Measurements from ENCODE around the gene FGF23. TPM values are rescaled to one million over a fixed set of nuclear protein-coding genes. Genes with fewer than 3 reads are reported as not detected.

The FGF23 gene
- not detected for total RNA-seq

DNA sequence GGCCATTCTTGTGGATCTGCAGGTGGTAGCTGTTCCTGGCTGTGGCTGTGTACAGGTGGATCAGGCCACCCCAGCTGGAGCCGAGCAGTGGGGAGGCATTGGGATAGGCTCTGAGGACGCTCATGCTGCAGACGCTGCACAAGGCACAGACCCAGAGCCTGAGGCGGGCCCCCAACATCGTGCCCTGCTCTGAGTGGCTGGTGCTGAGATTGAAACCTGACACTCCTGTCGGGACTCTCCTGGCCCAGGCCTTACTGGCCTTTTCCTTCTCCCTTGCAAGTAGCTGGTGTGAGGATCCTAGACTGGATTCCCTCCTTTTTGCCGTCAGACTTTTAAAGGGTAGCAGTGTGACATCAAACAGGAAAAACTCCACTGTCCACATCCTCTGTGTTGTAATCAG, at the start of gene FGF23:
TSS of gene FGF23 (minus strand) at position 308 of the 400 bp plus-strand sequence. CDS start at position 178, 130 bp downstream.
- WGBS = 11% methylated on average over 4 of the region's 7 CpGs
- DNase-seq (ENCODE audit: low spot score) = no peak

DNA sequence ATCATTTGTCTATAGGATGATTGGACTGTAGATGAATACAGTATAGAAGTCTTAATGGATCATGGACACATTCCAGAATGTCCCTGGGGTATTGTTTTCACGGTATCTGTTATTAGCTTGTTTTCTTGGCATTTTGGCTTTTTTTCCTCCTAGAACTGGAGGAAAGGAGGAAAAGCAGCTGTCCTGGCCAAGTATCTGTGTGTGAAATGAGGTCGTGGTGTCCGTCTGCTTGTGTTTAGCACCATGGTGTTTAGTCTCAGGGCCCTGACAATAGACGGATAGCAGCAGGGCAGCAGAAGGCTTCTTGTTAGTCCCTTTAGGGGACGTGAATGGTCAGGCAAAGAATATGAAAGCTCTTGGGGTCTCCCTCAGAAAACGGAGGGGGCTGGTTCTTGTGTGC, 44.9 kb upstream of the FGF23 start:
- no peaks in the 10 kb centered on the region for H3K36me3 ChIP-seq
- DNase-seq (ENCODE audit: low spot score) = no peak
- WGBS = 53% methylated on average over 6 of the region's 6 CpGs

More for the DNA sequence above, at the start of gene FGF23:
- peaks cover 3% of the 10 kb centered on the region for H3K27me3 ChIP-seq (replicated peaks; ENCODE audit: insufficient read depth)
- no peak within 1 kb of the TSS for H3K4me3 ChIP-seq
- H3K27ac ChIP-seq = no peak within 1 kb of the TSS
- H3K4me1 ChIP-seq (replicated peaks) = no peaks in the 10 kb centered on the region
- H3K36me3 ChIP-seq = no peaks in the 10 kb centered on the region
- TF ChIP-seq, protein P1, sequence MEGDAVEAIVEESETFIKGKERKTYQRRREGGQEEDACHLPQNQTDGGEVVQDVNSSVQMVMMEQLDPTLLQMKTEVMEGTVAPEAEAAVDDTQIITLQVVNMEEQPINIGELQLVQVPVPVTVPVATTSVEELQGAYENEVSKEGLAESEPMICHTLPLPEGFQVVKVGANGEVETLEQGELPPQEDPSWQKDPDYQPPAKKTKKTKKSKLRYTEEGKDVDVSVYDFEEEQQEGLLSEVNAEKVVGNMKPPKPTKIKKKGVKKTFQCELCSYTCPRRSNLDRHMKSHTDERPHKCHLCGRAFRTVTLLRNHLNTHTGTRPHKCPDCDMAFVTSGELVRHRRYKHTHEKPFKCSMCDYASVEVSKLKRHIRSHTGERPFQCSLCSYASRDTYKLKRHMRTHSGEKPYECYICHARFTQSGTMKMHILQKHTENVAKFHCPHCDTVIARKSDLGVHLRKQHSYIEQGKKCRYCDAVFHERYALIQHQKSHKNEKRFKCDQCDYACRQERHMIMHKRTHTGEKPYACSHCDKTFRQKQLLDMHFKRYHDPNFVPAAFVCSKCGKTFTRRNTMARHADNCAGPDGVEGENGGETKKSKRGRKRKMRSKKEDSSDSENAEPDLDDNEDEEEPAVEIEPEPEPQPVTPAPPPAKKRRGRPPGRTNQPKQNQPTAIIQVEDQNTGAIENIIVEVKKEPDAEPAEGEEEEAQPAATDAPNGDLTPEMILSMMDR (IDR thresholded peaks at IDR 0.05) = no peak
- TF ChIP-seq POLR2A (IDR thresholded peaks at IDR 0.05) = no peak
- intact Hi-C loops (cut with DNase I) = no loop called here
- no peaks in the 10 kb centered on the region for H3K9me3 ChIP-seq

DNA sequence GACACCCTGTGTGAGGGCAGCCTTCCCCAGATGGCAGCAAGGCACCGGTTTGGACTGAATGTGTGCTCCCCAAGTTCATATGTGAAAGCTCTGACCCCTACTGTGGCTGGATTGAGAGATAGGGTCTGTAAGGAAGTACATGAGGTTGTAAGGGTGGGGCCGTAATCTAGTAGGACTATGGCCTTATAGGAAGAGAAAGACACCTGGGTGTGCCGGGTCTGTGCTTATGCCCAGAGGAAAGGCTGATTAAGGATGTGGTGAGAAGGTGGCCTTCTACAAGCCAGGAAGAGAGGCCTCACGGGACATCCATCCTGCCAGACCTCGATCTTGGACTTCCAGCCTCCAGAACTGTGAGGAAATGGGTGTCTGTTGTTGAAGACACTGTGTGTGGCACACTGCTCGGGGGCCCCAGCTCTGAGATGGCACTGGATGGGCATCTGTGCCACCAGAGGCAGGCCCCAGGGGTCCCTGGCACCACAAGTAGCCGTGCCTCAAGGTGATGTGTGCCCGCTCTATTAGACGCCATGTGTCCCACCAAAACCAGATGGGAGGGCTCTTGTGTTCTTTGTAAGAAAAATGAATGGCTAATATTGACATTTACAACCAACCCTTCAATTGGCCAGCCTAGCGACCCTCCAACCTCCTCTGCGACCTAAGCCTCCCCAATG, 44.1 kb upstream of the FGF23 start:
- WGBS = 89% methylated on average over 11 of the region's 11 CpGs
- TF ChIP-seq POLR2AphosphoS5 (IDR thresholded peaks at IDR 0.05) (no peak), POLR2A (IDR thresholded peaks at IDR 0.05) (no peak)
- TF ChIP-seq, protein P1 (IDR thresholded peaks at IDR 0.05) = no peak
- Histone ChIP-seq H3K9me3 (no peaks in the 10 kb centered on the region), H3K4me1 (replicated peaks) (no peaks in the 10 kb centered on the region), H3K4me3 (no peak overlapping the region), H3K27ac (no peak overlapping the region), H3K36me3 (no peaks in the 10 kb centered on the region), H3K27me3 (replicated peaks; ENCODE audit: insufficient read depth) (no peaks in the 10 kb centered on the region)
- no peak for DNase-seq (ENCODE audit: low spot score)
- intact Hi-C loops (cut with DNase I) = no loop called here

More for the DNA sequence above, 44.9 kb upstream of the FGF23 start:
- Histone ChIP-seq H3K4me3 (no peak overlapping the region), H3K27me3 (replicated peaks; ENCODE audit: insufficient read depth) (no peaks in the 10 kb centered on the region), H3K9me3 (no peaks in the 10 kb centered on the region), H3K27ac (no peak overlapping the region), H3K4me1 (replicated peaks) (no peaks in the 10 kb centered on the region)
- no peak for TF ChIP-seq POLR2A (IDR thresholded peaks at IDR 0.05)
- TF ChIP-seq POLR2AphosphoS5 (IDR thresholded peaks at IDR 0.05) = no peak
- TF ChIP-seq, protein P1 (IDR thresholded peaks at IDR 0.05) = no peak
- intact Hi-C loops (cut with DNase I) = no loop called here

DNA sequence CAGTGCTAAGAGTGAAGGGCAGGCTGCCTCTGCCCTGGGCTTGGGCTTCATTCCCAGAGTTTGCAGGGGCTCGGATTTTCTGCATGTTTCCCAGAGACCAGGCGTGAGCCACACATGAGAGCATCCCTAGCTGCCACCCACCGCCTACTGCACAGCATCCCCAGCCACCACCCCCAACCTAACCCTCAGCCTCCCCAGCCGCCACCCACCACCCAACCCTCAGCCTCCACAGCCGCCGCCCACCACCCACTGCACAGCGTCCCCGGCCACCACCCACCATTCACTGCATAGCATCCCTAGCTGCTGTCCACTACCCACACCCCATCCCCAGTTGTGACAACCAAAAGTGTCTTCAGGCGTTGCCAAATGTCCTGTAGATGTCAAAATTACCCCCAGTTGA, 43.5 kb upstream of the FGF23 start:
- H3K27me3 ChIP-seq (replicated peaks; ENCODE audit: insufficient read depth) = no peaks in the 10 kb centered on the region
- no peaks in the 10 kb centered on the region for H3K9me3 ChIP-seq
- no peak overlapping the region for H3K4me3 ChIP-seq
- H3K27ac ChIP-seq = no peak overlapping the region
- intact Hi-C loops (cut with DNase I) = no loop called here
- H3K4me1 ChIP-seq (replicated peaks) = no peaks in the 10 kb centered on the region
- WGBS = 95% methylated on average over 6 of the region's 9 CpGs
- H3K36me3 ChIP-seq = no peaks in the 10 kb centered on the region
- TF ChIP-seq, protein P1 (IDR thresholded peaks at IDR 0.05) = no peak
- TF ChIP-seq POLR2A (IDR thresholded peaks at IDR 0.05) (no peak), POLR2AphosphoS5 (IDR thresholded peaks at IDR 0.05) (no peak)
- DNase-seq (ENCODE audit: low spot score) = no peak

DNA sequence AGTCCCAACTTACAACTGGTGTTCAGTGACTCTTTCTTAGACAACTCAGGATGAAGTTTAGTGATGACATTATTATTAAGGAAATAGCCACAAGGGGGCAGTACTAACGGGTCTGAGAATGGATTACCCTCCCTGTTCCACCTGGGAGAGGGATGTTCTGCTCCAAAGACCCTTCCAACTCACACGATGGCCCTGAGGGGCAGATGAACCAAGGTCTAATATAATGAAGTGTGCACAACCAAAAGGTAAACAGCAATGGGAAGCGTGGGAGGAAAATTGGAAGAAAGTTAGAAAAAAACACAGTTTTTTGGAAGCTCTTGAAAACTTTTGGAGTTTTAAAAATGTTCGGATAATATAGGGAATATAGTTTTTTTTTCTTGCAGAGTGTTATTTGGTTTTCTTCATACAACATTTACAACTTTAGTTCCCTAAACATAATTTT, 42.1 kb upstream of the FGF23 start:
- no peak overlapping the region for H3K27ac ChIP-seq
- peaks cover 2% of the 10 kb centered on the region for H3K27me3 ChIP-seq (replicated peaks; ENCODE audit: insufficient read depth)
- no peak overlapping the region for H3K4me3 ChIP-seq
- intact Hi-C loops (cut with DNase I) = no loop called here
- 40% methylated on average over 4 of the region's 4 CpGs for WGBS
- H3K4me1 ChIP-seq (replicated peaks) = no peaks in the 10 kb centered on the region
- no peak for DNase-seq (ENCODE audit: low spot score)
- TF ChIP-seq, protein P1 (IDR thresholded peaks at IDR 0.05) = peak in 3 of 4 experiments; percentile 34 to 51 (median 42)
- TF ChIP-seq POLR2A (IDR thresholded peaks at IDR 0.05) = no peak
- no peak for TF ChIP-seq POLR2AphosphoS5 (IDR thresholded peaks at IDR 0.05)
- H3K9me3 ChIP-seq = no peaks in the 10 kb centered on the region
- H3K36me3 ChIP-seq = no peaks in the 10 kb centered on the region

All from prostate gland (tissue), 2 donors.